Measurements from ENCODE around the gene TNFRSF11A.

GRCh38 chr18:62434798-62435197, 109.7 kb downstream of the TNFRSF11A start:
- no peak for TF ChIP-seq CTCF (IDR thresholded peaks at IDR 0.05; ENCODE audit: poor library complexity)
- TF ChIP-seq EZH2 (IDR thresholded peaks at IDR 0.05; ENCODE audit: borderline replicate concordance), result no peak
- no peak for TF ChIP-seq EZH2phosphoT487 (IDR thresholded peaks at IDR 0.05; ENCODE audit: low read depth, severe bottlenecking, unreplicated experiment)

Measured in hepatocyte (in vitro differentiated cells).